ENCODE results near the gene LYST. TPM values are rescaled to one million over a fixed set of nuclear protein-coding genes. Genes with fewer than 3 reads are reported as not detected.

The LYST gene
- total and polyA plus RNA-seq, 10 of the 15 experiments (the other 5 are each of a cell fraction or from before 2014, with no cell fraction given): 3.3 to 28.1 (median 5.6) TPM

- TF ChIP-seq CBX3 (IDR thresholded peaks at IDR 0.05; ENCODE audit: borderline replicate concordance, low read depth): no peak
Measured at GRCh38 chr1:235659186-235659771, 207.4 kb downstream of the LYST start (continued).

GRCh38 chr1:235657747-235658526 is 208.8 kb downstream of the LYST start:
- no peak overlapping the region for H3K4me3 ChIP-seq
- RAD21 ChIA-PET (ENCODE audit: unreplicated experiment): interaction anchor here (1.9 kb wide), 1 partner anchor 314 kb away, joined by 6 read pairs; no protein-coding TSS in a partner anchor
- H3K27ac ChIP-seq (ENCODE audit: control insufficient read depth, insufficient read depth): no peak overlapping the region
- no peak overlapping the region for H3K4me2 ChIP-seq (ENCODE audit: control insufficient read depth, insufficient read depth)
- no peak for FAIRE-seq
- H2AFZ ChIP-seq (ENCODE audit: control insufficient read depth, low read depth, low read length): no peak overlapping the region
- CTCF ChIA-PET: interaction anchor here (1.1 to 2.2 kb wide), 4 partner anchors 19 to 185 kb away, joined by 3 to 8 read pairs (median 6); no protein-coding TSS in a partner anchor
- H3K9ac ChIP-seq (ENCODE audit: control insufficient read depth, insufficient read depth, low read length): no peak overlapping the region
- intact Hi-C loops (cut with micrococcal nuclease; ENCODE audit: unreplicated experiment) (no loop called here), in situ Hi-C loops (cut with MboI) (no loop called here)
- SMC1A ChIA-PET (ENCODE audit: uncharacterized antibody, unreplicated experiment): interaction anchor here (0.6 to 1.8 kb wide), 4 partner anchors 20 to 283 kb away, joined by 3 to 6 read pairs (median 4); no protein-coding TSS in a partner anchor
- 0 out of 4 replicates have a peak, but pooled peaks cover 0 to 2% of the 10 kb centered on the region in 2 experiments for H3K36me3 ChIP-seq (ENCODE audit: control insufficient read depth in 2 of 2, insufficient read depth in 2 of 2, low read length in 1 of 2)
- no peak for DNase-seq (ENCODE audit: low read depth, low spot score)
- POLR2A ChIA-PET: interaction anchor here (0.7 kb wide), 1 partner anchor 973 kb away, joined by 3 read pairs; no protein-coding TSS in a partner anchor
- no peaks in the 10 kb centered on the region for H3K79me2 ChIP-seq (ENCODE audit: control insufficient read depth, insufficient read depth, low read length)
- TF ChIP-seq CEBPZ (IDR thresholded peaks at IDR 0.05; ENCODE audit: low read depth, low read length) (no peak), ZBTB11 (CRISPR knock-in tag; IDR thresholded peaks at IDR 0.05) (no peak), JUNB (IDR thresholded peaks at IDR 0.05) (no peak), ZZZ3 (IDR thresholded peaks at IDR 0.05; ENCODE audit: control insufficient read depth, insufficient read length, low read depth) (no peak), EP300 (IDR thresholded peaks at IDR 0.05; ENCODE audit: borderline replicate concordance in 1 of 2, control insufficient read depth in 1 of 2, low read depth in 2 of 2, low read length in 2 of 2) (no peak)
- BruUV-seq (replicated peaks): no TSS peak
- H4K20me1 ChIP-seq (ENCODE audit: control insufficient read depth, insufficient read depth): no peaks in the 10 kb centered on the region
- no peaks in the 10 kb centered on the region for H3K27me3 ChIP-seq (replicated peaks in 1 of 2; ENCODE audit: control insufficient read depth in 2 of 2, insufficient read depth in 2 of 2, low read length in 1 of 2)
- WGBS (ENCODE audit: insufficient coverage, insufficient replicate concordance, low lambda C conversion rate, missing lambda C conversion rate): 48% methylated on average over 5 of the region's 5 CpGs
- ATAC-seq: no peak
- H3K4me1 ChIP-seq (ENCODE audit: control insufficient read depth, insufficient read depth, low read length): no peaks in the 10 kb centered on the region
- no peaks in the 10 kb centered on the region for H3K9me3 ChIP-seq (replicated peaks; ENCODE audit: control insufficient read depth, insufficient read depth, low read length)
